Measurements from ENCODE around the gene PXMP2. TPM values are rescaled to one million over a fixed set of nuclear protein-coding genes. Genes with fewer than 3 reads are reported as not detected.

Gene PXMP2
- total RNA-seq, 1 donor from 2014 or later: 9.0 TPM

DNA sequence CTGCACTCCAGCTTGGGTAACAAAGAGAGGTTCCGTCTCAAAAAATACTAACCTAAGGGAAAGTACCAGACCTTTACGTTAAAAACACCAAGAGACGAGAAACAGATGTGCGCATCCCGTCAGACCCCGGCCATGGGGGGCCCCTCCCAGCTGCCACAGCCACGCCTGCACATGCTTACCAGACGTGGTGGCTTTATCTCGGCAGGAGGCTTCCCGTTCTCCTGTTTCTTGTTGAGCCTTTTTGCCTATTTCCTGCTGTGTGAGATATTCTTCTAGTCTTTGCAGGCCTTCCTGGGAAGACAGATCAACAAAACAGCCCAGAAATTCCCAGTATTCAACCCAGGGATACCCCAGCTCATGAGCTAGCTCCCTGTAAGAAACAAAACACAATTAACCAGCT lies 46.8 kb downstream of the PXMP2 start:
- Mint-ChIP-seq H3K36me3 (ENCODE audit: low read depth, unreplicated experiment) (peaks cover 27% of the 10 kb centered on the region), H3K4me3 (ENCODE audit: unreplicated experiment) (no peak overlapping the region), H3K27me3 (ENCODE audit: low read depth, unreplicated experiment) (no peaks in the 10 kb centered on the region), H3K9me3 (ENCODE audit: unreplicated experiment) (no peaks in the 10 kb centered on the region), H3K4me1 (ENCODE audit: low read depth, unreplicated experiment) (no peaks in the 10 kb centered on the region), H3K27ac (ENCODE audit: unreplicated experiment) (peak overlapping the region; percentile 37)
- Histone ChIP-seq H3K27me3 (ENCODE audit: insufficient read depth, low read length) (no peaks in the 10 kb centered on the region), H3K9me3 (ENCODE audit: insufficient read depth, low read depth, low read length) (no peaks in the 10 kb centered on the region), H2AFZ (ENCODE audit: low read depth, low read length) (no peak overlapping the region), H3K79me2 (ENCODE audit: insufficient read depth, low read length) (peaks cover 41% of the 10 kb centered on the region), H3K36me3 (ENCODE audit: insufficient read depth, low read length) (peaks cover 55% of the 10 kb centered on the region), H3K9ac (ENCODE audit: low read length) (no peak overlapping the region), H3K4me2 (ENCODE audit: low read length) (no peak overlapping the region), H3K4me3 (ENCODE audit: insufficient read depth, low read depth, low read length) (no peak overlapping the region), H4K20me1 (ENCODE audit: insufficient read depth, low read length) (peaks cover 84% of the 10 kb centered on the region), H3K27ac (ENCODE audit: low read depth, low read length) (no peak overlapping the region), H3K4me1 (ENCODE audit: insufficient read depth, low read length) (no peaks in the 10 kb centered on the region)
- FAIRE-seq: no peak
- no peak for TF ChIP-seq EZH2 (IDR thresholded peaks at IDR 0.05; ENCODE audit: insufficient read depth, low read length)
- TF ChIP-seq, protein P1, sequence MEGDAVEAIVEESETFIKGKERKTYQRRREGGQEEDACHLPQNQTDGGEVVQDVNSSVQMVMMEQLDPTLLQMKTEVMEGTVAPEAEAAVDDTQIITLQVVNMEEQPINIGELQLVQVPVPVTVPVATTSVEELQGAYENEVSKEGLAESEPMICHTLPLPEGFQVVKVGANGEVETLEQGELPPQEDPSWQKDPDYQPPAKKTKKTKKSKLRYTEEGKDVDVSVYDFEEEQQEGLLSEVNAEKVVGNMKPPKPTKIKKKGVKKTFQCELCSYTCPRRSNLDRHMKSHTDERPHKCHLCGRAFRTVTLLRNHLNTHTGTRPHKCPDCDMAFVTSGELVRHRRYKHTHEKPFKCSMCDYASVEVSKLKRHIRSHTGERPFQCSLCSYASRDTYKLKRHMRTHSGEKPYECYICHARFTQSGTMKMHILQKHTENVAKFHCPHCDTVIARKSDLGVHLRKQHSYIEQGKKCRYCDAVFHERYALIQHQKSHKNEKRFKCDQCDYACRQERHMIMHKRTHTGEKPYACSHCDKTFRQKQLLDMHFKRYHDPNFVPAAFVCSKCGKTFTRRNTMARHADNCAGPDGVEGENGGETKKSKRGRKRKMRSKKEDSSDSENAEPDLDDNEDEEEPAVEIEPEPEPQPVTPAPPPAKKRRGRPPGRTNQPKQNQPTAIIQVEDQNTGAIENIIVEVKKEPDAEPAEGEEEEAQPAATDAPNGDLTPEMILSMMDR (IDR thresholded peaks at IDR 0.05; ENCODE audit: insufficient read depth, low read depth, low read length): no peak
- no peak for DNase-seq (ENCODE audit: low read depth)

DNA sequence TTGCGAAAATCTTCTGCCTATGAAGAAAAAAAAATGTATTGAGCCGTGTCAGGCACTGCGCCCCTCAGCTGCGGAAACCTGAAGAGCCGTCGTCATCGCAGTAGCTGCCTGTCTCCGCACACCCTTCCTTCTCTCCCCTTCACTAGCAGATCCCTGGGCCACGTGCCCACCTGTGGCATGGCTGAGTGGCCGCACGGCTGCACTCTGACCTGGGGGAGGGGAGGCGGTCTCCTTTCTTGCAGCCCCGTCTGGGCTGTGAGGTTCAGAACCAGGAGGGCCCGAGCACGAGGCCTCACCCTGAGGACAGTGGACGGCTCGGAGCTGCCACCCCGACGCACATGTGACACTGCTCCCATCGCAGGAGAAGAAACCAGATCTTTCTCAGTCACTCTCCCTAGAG lies 48.1 kb downstream of the PXMP2 start:
- peaks cover 20% of the 10 kb centered on the region for H3K36me3 Mint-ChIP-seq (ENCODE audit: low read depth, unreplicated experiment)
- Histone ChIP-seq H3K36me3 (ENCODE audit: insufficient read depth, low read length) (peaks cover 68% of the 10 kb centered on the region), H3K4me1 (ENCODE audit: insufficient read depth, low read length) (no peaks in the 10 kb centered on the region), H4K20me1 (ENCODE audit: insufficient read depth, low read length) (peaks cover 87% of the 10 kb centered on the region), H2AFZ (ENCODE audit: low read depth, low read length) (no peak overlapping the region), H3K9me3 (ENCODE audit: insufficient read depth, low read depth, low read length) (no peaks in the 10 kb centered on the region), H3K79me2 (ENCODE audit: insufficient read depth, low read length) (peaks cover 54% of the 10 kb centered on the region), H3K27ac (ENCODE audit: low read depth, low read length) (no peak overlapping the region), H3K4me3 (ENCODE audit: insufficient read depth, low read depth, low read length) (no peak overlapping the region), H3K9ac (ENCODE audit: low read length) (no peak overlapping the region), H3K4me2 (ENCODE audit: low read length) (no peak overlapping the region), H3K27me3 (ENCODE audit: insufficient read depth, low read length) (no peaks in the 10 kb centered on the region)
- H3K27me3 Mint-ChIP-seq (ENCODE audit: low read depth, unreplicated experiment): no peaks in the 10 kb centered on the region
- H3K4me3 Mint-ChIP-seq (ENCODE audit: unreplicated experiment): no peak overlapping the region
- FAIRE-seq: no peak
- no peaks in the 10 kb centered on the region for H3K4me1 Mint-ChIP-seq (ENCODE audit: low read depth, unreplicated experiment)
- no peak for TF ChIP-seq EZH2 (IDR thresholded peaks at IDR 0.05; ENCODE audit: insufficient read depth, low read length)
- TF ChIP-seq, protein P1 (IDR thresholded peaks at IDR 0.05; ENCODE audit: insufficient read depth, low read depth, low read length): no peak
- H3K27ac Mint-ChIP-seq (ENCODE audit: unreplicated experiment): peak overlapping the region; percentile 58
- no peak for DNase-seq (ENCODE audit: low read depth)
- H3K9me3 Mint-ChIP-seq (ENCODE audit: unreplicated experiment): no peaks in the 10 kb centered on the region

DNA sequence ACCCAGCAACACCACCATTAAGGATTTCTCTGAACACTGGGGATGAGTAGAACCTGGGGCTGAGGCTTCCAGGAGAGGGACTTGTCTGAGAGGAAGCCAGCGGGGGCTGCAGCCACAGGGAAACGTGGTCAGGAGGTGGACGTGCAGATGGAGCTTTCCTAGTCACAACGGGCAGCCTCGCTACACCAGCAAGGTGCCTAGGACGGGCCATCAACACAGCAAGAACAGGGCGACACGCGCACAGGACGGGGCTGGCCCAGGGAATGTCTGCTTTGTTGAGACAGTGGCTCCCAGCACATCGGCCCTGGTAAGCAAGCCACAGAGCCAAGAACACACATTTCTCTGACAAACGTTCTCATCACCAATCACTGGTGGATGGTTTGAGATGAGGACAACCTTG lies 49.0 kb downstream of the PXMP2 start:
- TF ChIP-seq, protein P1 (IDR thresholded peaks at IDR 0.05; ENCODE audit: insufficient read depth, low read depth, low read length): no peak
- no peak for TF ChIP-seq EZH2 (IDR thresholded peaks at IDR 0.05; ENCODE audit: insufficient read depth, low read length)
- H3K36me3 ChIP-seq (ENCODE audit: insufficient read depth, low read length): peaks cover 66% of the 10 kb centered on the region

More for the DNA sequence above, 49.0 kb downstream of the PXMP2 start:
- Histone ChIP-seq H2AFZ (ENCODE audit: low read depth, low read length) (no peak overlapping the region), H3K27me3 (ENCODE audit: insufficient read depth, low read length) (no peaks in the 10 kb centered on the region), H3K9ac (ENCODE audit: low read length) (no peak overlapping the region), H3K9me3 (ENCODE audit: insufficient read depth, low read depth, low read length) (no peaks in the 10 kb centered on the region), H3K79me2 (ENCODE audit: insufficient read depth, low read length) (peaks cover 62% of the 10 kb centered on the region), H3K4me1 (ENCODE audit: insufficient read depth, low read length) (no peaks in the 10 kb centered on the region), H3K4me2 (ENCODE audit: low read length) (no peak overlapping the region), H3K27ac (ENCODE audit: low read depth, low read length) (no peak overlapping the region), H4K20me1 (ENCODE audit: insufficient read depth, low read length) (peaks cover 87% of the 10 kb centered on the region), H3K4me3 (ENCODE audit: insufficient read depth, low read depth, low read length) (no peak overlapping the region)
- no peak for DNase-seq (ENCODE audit: low read depth)
- Mint-ChIP-seq H3K27ac (ENCODE audit: unreplicated experiment) (no peak overlapping the region), H3K27me3 (ENCODE audit: low read depth, unreplicated experiment) (no peaks in the 10 kb centered on the region), H3K36me3 (ENCODE audit: low read depth, unreplicated experiment) (peaks cover 20% of the 10 kb centered on the region), H3K4me3 (ENCODE audit: unreplicated experiment) (no peak overlapping the region), H3K4me1 (ENCODE audit: low read depth, unreplicated experiment) (no peaks in the 10 kb centered on the region), H3K9me3 (ENCODE audit: unreplicated experiment) (no peaks in the 10 kb centered on the region)
- FAIRE-seq: no peak

Measured in astrocyte (in vitro differentiated cells and primary cell).